Mesothelial cell of epicardium (in vitro differentiated cells): ENCODE data around the gene HDAC4. TPM values are rescaled to one million over a fixed set of nuclear protein-coding genes. Genes with fewer than 3 reads are reported as not detected.

Experiments used
- DNase-seq, 2 experiments: peaks; one replicate each; pipeline ENCODE4 v3.0.0; 2021; ENCODE audit warnings: low spot score in 2 of 2; ENCODE audit not compliant: unreplicated experiment in 2 of 2
- H3K27ac Mint-ChIP-seq: 2 replicates; pipeline ENCODE4 v1.8.0; 2021; ENCODE audit warnings: mixed read lengths
- H3K27me3 Mint-ChIP-seq: 2 replicates; pipeline ENCODE4 v1.8.0; 2021; ENCODE audit warnings: low read depth, mixed read lengths
- H3K36me3 Mint-ChIP-seq: 2 replicates; pipeline ENCODE4 v1.8.0; 2021; ENCODE audit warnings: mixed read lengths
- H3K4me1 Mint-ChIP-seq: 2 replicates; pipeline ENCODE4 v1.8.0; 2021; ENCODE audit warnings: mixed read lengths
- H3K4me3 Mint-ChIP-seq: 2 replicates; pipeline ENCODE4 v1.8.0; 2021; ENCODE audit warnings: mild to moderate bottlenecking, moderate library complexity, mixed read lengths
- H3K9me3 Mint-ChIP-seq: 2 replicates; pipeline ENCODE4 v1.8.0; 2021; ENCODE audit warnings: mixed read lengths
- CTCF ChIP-seq: fragments of 200-600 bp; sonication (generic); IDR thresholded peaks from one replicate; pipeline ENCODE4 v1.5.0; 2021; ENCODE audit warnings: antibody characterized with exemption; ENCODE audit not compliant: unreplicated experiment
- total RNA-seq: library from RNA; stranded (reverse); gene quantifications from 3 replicates; pipeline ENCODE4 v1.2.1, GENCODE V29; 2021

The HDAC4 gene
- total RNA-seq, 1 donor from 2014 or later = 59.2 TPM

DNA sequence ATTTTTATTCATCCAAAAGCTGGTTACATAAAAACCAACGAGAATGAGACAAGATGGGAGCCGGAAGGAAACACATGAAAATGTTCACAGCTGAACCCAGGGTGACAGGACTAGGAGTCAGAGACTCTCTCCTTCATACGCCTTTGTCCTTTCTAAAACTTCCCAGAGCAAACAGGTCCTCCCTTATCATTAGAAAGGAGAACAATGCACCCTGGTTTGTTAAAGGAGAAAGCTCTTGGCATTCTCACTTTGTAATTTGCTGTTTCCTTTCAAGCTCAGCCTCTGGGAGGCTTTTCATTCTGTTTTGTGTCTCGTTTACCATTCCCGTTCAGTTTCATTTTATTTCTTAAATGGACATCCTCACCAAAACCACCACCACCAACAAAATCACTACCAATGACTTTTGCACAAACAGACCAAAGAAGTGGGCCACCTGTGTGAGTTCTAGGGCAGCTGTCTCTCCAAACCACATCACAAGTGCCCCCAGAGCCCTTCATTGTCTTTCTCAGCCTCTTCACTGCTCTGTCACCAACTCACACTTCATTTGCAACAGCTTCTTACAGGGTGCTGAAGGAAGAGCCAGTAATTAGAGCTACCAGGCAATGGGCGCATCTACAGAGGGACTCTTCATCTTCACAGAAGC is 105.3 kb downstream of the HDAC4 start:
- DNase-seq = no peak
- Mint-ChIP-seq H3K27me3 (no peaks in the 10 kb centered on the region), H3K9me3 (no peaks in the 10 kb centered on the region), H3K4me1 (peaks cover 8% of the 10 kb centered on the region), H3K27ac (no peak overlapping the region), H3K4me3 (no peak overlapping the region), H3K36me3 (no peaks in the 10 kb centered on the region)
- no peak for TF ChIP-seq CTCF

DNA sequence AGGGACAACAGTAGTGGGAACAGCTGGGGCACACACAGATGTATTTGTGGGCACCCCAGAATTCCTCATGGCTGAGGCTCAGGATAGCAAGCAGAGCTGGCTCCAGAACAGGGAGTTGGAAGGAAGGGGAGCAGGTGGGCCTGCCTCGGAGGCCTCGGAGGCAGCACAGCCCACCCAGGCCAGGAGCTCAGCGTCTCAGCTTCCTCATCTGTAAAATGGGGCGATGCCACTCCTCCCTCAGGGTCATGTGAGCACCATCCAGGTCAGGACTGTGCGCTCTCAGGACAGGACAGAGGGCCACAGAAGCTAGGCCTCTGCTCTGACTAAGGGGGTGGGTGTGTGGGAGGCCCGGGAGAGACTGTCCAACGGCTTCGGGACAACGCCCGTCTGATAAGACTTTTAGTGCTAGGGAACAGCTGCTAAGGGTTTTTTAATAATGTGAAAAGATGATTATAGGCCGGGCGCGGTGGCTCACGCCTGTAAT is 106.2 kb downstream of the HDAC4 start:
- no peak overlapping the region for H3K4me3 Mint-ChIP-seq
- H3K9me3 Mint-ChIP-seq = no peaks in the 10 kb centered on the region
- no peaks in the 10 kb centered on the region for H3K27me3 Mint-ChIP-seq
- no peaks in the 10 kb centered on the region for H3K36me3 Mint-ChIP-seq
- no peak overlapping the region for H3K27ac Mint-ChIP-seq
- no peak for DNase-seq
- peaks cover 10% of the 10 kb centered on the region for H3K4me1 Mint-ChIP-seq
- TF ChIP-seq CTCF = no peak

GRCh38 chr2:239293775-239294430 is 106.9 kb downstream of the HDAC4 start:
- TF ChIP-seq CTCF = no peak
- Mint-ChIP-seq H3K4me3 (no peak overlapping the region), H3K27ac (no peak overlapping the region), H3K4me1 (peaks cover 17% of the 10 kb centered on the region), H3K27me3 (no peaks in the 10 kb centered on the region), H3K36me3 (no peaks in the 10 kb centered on the region), H3K9me3 (no peaks in the 10 kb centered on the region)
- no peak for DNase-seq

- Mint-ChIP-seq H3K4me3 (no peak overlapping the region), H3K36me3 (no peaks in the 10 kb centered on the region), H3K27me3 (no peaks in the 10 kb centered on the region), H3K9me3 (no peaks in the 10 kb centered on the region), H3K27ac (peak overlapping the region; percentile 34), H3K4me1 (peaks cover 23% of the 10 kb centered on the region)
- no peak for DNase-seq
- no peak for TF ChIP-seq CTCF
Observed at GRCh38 chr2:239292959-239293774, 107.7 kb downstream of the HDAC4 start.

GRCh38 chr2:239292531-239292930 is 108.3 kb downstream of the HDAC4 start:
- H3K4me3 Mint-ChIP-seq = no peak overlapping the region
- peak overlapping the region; percentile 34 for H3K27ac Mint-ChIP-seq
- no peaks in the 10 kb centered on the region for H3K9me3 Mint-ChIP-seq
- DNase-seq = no peak
- no peaks in the 10 kb centered on the region for H3K36me3 Mint-ChIP-seq
- peaks cover 29% of the 10 kb centered on the region for H3K4me1 Mint-ChIP-seq
- H3K27me3 Mint-ChIP-seq = no peaks in the 10 kb centered on the region
- no peak for TF ChIP-seq CTCF
